GM21825 (cell line): ENCODE measurements around the gene ANTXRL.
"Not testable (repeated sequence)": the region's sequence is repeated elsewhere in the genome, so short reads cannot be mapped to it uniquely, and the experiment has no call there.

Experiments used
- ATAC-seq: cut with Tn5 transposase; IDR thresholded peaks from one replicate; pipeline ENCODE4 v1.9.1; 2021; ENCODE audit warnings: mild to moderate bottlenecking, moderate library complexity; ENCODE audit not compliant: unreplicated experiment

ANTXRL gene

DNA sequence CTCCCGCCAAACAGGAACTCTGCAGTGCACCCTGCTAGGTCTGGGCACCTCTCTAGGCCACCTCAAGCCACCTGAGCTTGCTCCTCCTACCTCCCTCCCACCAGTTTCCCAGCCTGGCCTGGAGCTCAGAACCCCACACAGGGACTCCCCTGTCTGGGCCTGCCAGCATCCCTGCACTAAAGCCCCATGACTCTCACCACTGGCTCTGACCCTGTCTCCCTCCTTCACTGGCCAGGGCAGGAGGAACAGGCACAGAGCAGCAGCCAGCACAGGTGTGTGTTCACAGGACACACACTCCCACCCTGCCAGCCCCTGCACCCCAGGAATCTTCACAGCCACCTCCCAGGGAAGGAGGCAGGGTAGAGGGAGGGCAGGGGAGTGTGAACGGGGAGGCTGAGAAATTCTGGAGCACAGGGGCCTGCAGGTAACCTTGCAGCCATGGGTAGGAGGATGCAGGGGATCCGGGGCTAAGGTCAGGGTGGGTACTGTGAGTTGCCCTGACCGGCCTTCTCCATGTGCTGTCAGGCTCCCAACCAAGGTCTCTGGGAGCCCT is 13.9 kb upstream of the ANTXRL start:
- ATAC-seq = no peak

DNA sequence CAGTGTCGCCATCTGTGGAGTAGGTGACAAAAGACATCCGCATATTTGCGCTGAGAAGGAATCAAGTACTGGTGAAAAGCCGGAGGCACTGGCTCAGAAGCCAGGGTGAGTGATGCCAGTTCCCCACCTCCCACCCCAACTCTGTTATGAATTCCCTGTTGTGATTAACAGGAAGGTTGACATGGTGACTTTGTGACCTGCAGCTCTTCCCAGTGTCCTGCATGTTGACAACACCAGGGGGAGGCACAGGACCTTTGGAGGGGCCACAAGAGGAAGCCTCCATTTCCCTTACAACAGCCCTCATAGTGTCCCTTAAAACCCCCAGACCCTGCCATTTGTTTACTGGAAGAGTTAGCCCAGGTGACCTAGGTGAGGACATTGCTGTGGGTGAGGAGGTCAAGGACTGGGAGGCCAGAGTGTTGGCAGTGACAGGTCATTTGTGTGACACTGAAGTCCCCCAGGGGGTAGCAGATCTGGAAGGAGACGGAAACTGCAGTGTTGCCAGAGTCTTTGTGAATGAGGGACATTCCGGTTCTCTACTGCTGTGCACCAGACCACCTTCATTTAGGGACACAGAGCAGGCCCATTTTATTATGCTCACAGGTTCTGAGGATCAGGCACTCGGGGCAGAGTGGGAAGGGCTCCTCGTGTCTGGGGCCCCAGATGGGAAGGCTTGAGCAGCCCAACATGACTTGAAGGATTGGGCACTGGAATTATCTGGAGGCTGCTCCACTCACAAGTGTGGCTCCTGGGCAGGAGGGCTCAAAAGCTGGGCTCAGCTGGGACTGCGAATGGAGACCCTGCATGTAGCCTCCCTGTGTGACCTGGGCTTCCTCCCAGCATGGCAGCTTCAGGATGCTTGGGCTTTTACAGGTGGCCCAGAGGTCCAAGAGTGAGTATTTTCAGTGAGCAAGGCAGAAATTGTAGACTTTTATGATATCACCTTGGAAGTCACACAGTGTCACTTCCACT is 13.0 kb upstream of the ANTXRL start:
- ATAC-seq = no peak

DNA sequence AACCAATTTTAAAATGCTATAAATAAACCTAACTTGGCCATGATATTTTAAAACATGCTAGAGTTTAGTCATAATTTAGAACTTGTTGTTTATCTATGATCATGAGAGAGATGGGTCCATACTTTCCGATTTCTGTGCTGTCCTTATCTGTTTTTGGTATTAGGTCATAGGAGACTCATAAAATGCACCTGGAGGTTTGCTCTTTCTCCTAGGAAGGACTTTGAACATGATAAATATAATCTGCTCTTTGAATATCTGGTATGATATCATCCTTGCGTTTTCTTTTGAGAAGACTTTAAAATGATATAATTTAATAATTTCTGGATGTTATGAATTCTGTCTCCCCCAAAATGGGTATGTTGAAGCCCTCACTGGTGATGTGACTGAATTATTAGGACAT is 9.0 kb upstream of the ANTXRL start:
- no peak for ATAC-seq

DNA sequence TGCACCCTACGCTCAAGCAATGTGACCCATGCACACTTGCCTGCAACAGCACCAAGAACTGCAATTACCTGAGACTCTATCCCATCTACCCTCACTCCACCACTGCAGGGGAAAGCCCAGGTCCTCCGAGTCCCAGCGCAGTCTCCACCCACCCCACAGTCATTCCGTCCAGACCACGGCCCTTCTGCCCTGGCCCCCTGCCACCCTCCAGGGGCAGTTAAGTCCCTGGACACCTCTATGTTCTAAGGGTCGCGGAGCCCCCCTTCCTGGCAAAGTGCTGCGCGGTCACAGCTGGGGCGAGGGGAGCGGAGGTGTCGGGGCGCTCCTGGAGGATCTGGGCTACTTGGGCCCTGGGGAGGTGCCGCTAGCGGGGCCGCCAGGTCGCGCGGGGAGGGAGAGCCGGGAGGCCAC is 4.4 kb upstream of the ANTXRL start:
- ATAC-seq = not testable (repeated sequence)

DNA sequence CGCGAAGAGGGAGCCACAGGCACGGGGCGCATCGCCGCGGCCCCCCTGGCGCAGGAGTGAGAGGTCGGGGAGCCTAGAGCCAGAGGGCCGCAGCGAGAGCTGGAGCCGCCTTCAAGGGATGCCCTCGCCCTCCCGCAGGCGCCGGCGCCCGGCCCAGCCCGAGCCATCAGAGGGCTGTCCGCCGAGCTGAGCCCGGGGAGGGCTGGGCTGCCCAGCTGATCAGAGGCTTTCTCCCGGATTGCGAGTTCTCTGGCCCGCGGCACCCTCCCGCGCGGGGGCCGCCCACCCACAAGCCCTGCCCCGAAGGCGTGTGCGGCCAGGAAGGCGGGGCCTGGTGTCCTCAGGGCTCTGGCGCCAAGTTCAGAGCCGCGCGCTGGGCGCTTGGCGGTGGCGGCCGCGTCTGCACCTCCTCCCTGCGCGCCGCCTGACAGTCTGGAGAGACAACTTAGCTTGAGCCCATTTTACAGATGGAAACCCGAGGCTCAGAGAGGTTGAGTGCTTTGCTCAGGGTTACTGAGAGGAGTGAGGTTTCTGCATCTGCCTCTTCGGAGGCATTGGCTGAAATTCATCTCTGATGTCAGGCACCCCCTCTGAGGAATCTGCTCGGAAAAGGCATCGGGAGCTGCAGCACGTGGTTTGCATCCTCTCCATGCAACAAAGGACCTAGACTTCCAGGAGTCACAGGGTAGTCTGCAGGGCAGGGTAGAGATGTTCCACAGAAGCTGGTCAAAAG is 3.8 kb upstream of the ANTXRL start:
- ATAC-seq = no peak

DNA sequence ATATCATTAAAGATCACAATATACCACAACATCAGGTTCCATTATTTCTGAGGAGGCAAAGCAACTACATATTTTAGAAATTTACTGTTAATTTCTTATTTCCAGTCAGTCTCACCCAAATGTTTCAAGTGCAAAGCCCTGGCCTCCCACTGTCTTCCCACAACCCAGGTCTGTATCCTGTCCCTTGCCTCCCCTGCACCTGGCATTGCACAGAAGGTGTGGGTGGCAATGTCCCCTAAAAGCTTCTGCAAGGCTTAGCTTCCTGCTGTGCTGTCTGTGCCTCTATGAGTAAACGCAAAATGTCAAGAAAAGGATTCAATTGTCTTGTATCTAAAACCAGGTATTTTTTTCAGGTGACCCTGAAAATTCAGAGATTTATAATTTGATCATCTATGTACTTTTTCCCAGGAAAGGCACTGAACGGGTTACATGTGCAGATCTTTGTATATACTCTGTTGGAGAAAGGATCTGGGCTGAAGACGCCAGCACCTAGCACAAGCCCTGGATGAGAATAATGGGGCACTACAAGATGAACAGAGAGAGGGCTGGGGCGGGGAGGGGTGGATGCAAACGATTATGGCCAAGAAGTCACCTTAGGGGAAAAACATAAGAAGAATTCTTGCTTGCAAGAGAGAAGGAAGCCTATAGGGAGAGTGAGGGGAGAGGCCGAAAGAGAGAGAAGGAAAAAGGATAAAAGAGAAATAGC is 3.1 kb upstream of the ANTXRL start:
- no peak for ATAC-seq

DNA sequence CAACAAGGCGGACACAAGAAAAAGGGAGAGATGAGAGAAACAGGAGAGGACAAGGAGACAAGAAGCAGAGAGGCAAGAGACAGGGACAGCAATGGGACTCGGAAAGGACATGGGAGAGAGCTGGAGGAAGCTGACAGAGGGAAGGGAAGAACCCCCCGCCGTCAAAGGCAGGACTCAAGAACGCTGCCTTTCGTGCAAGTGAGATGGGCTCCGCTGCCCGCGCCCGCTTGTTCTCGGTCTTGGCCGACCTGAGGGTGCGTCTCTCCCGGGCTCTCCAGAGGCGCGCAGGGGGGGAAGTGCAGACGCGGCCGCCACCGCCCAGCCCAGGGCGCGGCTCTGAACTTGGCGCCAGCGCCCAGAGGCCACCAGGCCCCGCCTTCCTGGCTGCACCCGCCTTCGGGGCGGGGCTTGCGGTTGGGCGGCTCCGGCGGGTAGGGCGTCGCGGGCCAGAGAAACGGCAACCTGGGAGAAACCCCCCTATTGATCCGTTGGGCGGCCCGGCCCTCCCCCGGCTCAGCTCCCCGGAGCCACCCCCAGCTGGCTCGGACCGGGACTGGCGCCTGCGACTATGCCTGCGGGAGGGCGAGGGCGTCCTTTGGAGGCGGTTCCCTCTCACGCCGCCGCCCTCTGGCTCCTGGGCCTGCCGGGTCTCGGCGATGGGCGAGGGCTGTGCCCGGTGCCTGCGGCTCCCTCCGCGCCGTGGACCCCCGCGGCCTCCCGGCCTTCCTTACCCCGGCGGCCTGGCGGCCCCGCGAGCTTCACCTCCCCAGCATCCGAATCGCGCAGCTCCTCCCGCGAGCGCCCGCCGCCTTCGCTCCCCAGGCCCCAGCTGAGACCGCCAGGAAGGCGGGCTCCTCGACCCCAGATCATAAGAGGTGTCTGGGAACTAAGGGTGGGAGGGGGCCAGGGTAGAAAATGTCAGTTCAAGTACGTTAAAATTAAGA is 2.2 kb upstream of the ANTXRL start:
- ATAC-seq = peak; percentile 90

DNA sequence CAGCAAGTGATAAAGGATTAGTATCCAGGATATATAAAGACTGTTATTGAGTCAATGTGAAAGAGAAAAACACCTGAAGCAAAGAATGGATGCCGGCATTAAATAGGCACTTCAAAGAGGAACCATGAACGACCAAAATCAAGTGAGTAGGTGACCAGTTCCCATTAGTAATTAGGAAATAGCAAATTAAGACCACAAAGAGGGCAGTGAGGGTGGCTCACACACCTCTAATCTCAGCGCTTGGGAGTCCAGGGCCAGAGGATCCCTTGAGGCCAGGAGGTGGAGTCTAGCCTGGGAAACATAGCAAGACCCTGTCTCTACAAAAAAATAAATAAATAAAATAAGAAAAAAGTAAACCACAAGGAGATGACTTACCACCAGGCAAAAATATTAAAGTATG is 1.5 kb upstream of the ANTXRL start:
- ATAC-seq = no peak

DNA sequence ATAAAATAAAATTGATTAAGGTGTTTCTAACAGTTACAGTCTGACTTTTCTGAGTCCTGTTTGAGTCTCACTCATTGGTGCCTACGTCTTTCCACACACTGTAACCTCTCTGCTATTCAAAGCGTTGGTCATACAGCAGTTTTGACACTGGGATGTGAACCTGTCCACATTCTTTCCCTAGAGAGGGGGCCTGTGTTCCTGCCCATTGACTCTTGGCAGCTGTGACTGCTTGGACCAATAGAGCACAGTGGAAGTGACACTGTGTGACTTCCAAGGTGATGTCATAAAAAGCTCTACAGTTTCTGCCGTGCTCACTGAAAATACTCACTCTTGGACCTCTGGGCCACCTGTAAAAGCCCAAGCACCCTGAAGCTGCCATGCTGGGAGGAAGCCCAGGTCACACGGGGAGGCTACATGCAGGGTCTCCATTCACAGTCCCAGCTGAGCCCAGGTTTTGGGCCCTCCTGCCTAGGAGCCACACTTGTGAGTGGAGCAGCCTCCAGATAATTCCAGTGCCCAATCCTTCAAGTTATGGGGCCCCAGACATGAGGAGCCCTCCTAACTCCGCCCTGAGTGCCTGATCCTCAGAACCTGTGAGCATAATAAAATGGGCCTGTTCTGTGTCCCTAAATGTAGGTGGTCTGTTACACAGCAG is 704 bp upstream of the ANTXRL start:
- ATAC-seq = no peak

DNA sequence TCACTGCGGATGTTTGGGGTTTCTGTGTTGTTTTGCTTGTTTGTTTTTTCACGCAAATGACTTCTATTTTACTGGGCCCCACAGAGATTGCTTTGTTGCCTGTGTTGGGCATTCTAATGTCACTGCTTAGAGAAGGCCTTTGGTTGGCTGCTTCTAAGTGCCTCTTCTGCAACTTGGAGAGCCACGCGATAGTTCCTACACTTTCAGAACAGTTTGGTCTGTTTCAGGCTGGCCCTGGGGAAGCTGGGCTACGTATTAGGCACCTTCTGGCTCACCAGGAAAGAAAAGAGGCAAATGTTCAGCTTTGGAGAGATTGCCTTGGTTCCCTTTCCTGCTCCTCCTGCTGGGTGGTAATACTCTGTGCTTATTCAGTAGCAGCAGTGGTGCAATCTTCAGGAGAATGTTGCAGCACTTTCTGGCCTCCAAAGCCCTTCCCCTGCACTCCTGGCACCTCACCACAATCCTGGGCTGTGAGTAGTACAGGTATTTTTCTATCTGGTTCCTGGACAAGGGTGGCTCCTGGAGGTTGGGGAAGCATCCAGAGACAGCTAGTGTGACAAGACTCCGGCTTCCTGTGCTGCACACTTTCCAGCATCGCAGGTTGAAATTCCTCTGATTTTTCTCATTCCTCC is 1.2 kb downstream of the ANTXRL start:
- no peak for ATAC-seq

DNA sequence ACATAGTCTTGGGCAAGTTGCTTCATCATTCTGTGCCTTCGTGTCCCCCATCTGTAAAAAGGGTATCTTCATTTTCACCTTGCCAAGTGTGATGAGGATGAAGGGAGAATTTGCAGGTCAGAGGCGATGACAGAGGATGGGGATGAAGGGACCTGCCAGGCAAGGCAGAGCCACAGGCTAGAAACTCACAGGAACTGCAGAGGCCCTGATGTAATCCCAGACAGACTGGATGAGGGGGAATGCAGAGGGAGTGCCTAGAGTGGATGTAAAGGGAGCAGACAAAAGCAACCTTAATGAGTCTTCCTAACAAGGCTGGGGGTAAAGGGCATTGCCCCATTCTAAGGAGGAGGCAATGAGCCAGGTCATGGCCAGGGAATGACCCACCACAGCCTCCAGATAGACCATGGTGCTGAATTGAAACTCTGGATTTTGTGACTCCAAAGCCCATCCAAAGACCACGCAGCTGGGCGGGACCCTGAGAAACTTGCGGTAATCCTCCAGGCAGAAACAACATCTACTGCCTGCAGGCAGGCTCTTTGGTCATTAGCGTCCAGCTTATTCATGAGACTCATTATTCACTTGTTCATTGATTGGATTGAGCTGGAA is 1.9 kb downstream of the ANTXRL start:
- no peak for ATAC-seq

DNA sequence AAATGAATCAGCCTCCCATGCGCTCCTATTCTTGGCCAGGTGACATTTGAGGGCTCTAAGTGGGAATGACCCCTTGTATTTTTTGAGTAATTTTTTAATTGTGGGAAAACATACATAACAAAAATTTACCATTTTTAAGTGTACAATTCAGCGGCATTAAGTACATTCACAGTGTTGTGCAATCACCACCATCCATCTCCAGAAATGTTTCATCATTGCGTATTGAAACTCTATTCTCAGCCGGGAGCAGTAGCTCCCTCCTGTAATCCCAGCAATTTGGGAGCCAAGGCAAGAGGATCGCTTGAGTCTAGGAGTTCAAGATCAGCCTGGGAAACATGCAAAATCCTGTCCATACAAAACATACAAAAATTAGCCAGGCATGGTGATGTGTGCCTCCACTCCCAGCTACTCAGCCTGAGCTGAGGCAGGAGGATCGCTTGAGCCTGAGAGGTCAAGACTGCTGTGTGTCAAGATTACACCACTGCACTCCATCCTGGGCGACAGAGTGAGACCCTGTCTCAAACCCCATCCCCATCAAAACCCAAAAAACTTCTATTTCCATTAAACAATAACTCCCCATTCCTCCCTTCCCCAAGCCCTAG is 2.5 kb downstream of the ANTXRL start:
- ATAC-seq = no peak

DNA sequence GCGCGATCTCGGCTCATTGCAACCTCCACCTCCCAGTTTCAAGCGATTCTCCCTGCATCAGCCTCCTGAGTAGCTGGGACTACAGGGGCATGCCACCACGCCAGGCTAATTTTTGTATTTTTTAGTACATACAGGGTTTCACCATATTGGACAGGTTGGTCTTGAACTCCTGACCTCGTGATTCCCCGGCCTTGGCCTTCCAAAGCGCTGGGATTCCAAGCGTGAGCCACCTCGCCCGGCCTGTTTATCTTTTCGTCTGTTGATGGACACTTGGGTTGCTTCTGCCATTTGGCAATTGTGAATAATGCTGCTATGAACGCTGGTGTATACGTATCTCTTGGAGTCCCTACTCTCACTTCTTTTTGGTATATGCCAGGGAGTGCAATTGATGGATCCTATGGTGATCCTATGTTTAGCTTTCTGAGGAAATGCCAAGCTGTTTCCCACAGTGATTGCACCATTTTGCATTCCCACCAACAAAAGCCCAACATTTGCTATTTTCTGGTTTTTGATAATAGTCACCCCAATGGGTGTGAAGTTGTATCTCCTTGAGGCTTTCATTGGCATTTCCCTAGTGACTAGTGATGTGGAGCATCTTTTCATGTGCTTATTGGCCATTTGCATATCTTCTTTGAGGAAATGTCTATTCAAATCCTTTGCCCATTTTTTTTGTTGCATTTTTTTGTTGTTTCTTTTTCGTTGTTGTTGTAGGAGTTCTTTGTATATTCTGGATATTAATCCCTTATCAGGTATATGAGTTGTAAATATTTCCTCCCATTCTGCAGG is 3.5 kb downstream of the ANTXRL start:
- no peak for ATAC-seq

DNA sequence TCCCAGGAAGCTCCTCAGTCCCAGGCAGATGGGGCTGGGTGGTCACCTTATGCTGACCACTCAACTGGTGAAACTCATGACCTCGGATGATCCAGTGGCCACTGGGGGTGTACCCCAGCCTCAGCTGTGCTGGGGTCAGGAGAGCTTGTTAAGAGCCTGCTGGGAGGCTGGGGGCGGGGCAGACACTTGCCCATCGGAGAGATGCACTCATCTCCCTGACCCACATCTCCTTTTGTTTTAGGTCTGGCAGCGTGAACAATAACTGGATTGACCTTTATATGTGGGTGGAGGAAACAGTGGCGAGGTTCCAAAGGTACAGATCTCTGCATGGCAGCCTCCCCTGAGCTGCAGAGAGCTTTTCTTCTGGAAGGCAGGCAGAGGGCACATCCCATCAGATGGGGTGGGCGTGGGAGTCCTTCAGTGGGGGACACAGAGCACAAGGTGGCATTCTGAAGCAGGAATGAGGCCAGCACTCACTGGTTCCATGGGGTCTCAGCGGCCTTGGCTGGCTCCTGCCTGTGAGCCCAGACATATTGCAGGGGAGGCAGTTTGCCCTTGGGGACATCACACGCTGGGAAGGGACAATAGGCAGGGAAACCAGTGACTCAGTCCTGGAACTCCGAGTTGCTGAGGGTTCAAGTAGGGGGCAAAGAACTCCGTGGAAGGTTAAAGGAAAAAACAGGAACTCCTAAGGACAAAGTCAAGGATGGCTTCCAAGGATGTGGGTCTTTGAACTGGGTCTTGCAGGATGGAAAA is 5.2 kb downstream of the ANTXRL start:
- ATAC-seq = no peak

DNA sequence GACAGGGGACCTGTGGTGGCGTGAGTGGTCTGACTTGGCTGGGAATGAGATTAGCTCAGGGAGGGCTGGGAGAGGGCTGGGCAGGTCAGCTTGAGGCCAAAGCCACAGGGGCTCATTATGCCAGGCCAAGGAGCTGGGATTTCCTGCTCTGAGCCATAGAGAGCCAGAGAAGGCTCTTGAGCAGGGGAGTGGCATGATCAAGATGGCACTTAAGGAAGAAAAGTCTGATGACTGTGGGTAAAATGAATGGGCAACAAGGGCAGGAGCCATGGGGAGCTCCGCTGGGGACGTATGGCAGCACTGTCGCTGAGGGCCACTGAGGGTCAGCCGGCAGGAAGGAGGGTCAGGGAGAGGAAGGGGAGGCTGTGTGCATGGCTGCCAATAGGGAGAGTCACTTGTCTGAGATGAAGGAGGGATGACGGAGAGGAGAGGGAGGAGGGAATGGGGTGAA is 5.8 kb downstream of the ANTXRL start:
- ATAC-seq = no peak

DNA sequence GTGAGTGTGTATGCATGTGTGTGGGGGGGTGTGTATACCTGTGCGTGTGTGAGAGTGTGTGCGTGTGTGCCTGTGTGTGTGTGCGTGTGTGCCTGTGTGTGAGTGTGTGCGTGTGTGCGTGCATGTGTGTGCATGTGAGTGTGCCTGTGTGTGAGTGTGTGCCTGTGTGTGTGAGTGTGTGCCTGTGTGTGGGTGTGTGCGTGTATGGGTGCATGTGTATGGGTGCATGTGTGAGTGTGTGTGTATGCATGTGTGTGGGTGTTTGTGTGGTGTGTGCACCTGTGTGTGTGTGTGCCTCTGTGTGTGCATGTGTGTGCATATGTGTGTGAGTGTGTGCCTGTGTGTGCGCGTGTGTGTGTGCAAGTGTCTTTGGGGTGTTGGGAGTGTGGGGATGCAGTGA is 6.4 kb downstream of the ANTXRL start:
- no peak for ATAC-seq
